Measurements from ENCODE around the gene SMIM36.
"Not testable (repeated sequence)": the region's sequence is repeated elsewhere in the genome, so short reads cannot be mapped to it uniquely, and the experiment has no call there.

Gene SMIM36

DNA sequence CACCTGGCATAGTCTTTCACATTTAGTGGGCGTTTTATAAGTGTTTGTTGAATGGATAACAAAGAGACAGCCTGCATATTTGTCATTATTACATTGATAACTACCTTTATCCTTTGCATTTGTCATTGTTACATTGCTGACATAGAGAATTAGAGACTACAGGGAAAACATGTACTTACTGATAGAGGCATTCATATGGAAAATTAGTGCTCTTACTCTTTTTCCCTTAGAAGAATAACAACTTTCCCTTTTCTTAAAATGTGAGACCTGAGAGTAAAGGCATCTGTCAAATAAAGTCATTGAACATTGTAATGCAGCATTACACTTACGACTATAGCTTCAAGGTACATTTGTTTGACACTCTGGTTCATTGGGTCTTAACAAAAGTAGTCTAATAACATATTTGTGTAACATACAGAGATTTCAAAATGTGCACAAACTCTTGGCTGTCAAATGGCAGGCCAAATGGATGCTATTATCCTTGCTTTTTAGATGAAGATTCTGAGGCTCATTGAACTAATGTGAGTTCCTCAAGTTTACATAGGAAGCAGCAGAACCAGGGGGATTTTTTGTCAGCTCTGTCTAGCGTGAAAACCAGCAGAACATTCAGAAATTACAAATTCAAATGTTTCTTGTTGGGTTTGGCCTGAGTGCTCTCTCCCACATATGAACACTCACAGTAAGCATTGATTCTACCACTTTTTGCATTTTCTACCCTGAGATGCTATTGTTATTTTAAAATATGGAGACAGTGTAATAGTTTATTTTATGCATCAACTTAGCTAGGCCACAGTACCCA lies 28.5 kb downstream of the SMIM36 start:
- no peak overlapping the region for H3K4me3 ChIP-seq (ENCODE audit: low read depth, low read length)
- TF ChIP-seq CTCF (IDR thresholded peaks at IDR 0.05; ENCODE audit: low read depth, low read length): no peak

GRCh38 chr17:55480631-55481315 lies 30.5 kb downstream of the SMIM36 start:
- no peak for TF ChIP-seq CTCF (IDR thresholded peaks at IDR 0.05; ENCODE audit: low read depth, low read length)

GRCh38 chr17:55479903-55480302 lies 31.3 kb downstream of the SMIM36 start:
- no peak overlapping the region for H3K4me3 ChIP-seq (ENCODE audit: low read depth, low read length)
- TF ChIP-seq CTCF (IDR thresholded peaks at IDR 0.05; ENCODE audit: low read depth, low read length): no peak

More at GRCh38 chr17:55480631-55481315, 30.5 kb downstream of the SMIM36 start:
- no peak overlapping the region for H3K4me3 ChIP-seq (ENCODE audit: low read depth, low read length)

GRCh38 chr17:55478971-55479370 lies 32.3 kb downstream of the SMIM36 start:
- H3K4me3 ChIP-seq (ENCODE audit: low read depth, low read length): no peak overlapping the region
- no peak for TF ChIP-seq CTCF (IDR thresholded peaks at IDR 0.05; ENCODE audit: low read depth, low read length)

DNA sequence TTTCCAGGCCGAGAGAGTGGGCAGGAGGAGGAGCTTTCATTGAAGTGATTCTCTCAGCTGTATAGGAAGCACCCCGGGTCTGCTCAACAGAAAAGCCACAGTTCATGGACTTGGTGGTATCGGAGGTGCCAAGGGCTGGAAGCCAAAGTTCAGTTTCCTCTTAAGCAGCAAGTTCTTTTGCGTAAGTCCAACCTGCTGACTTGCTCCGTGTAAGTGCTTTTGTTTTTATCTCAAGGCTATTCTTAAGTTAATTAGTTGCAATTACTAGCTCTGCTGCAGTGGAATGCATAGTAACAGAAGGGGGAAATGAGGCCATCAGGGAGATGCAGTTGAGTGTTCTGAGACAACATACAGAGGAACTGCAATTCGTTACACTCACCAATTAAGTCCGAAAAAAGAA lies 44.6 kb downstream of the SMIM36 start:
- no peak for TF ChIP-seq CTCF (IDR thresholded peaks at IDR 0.05; ENCODE audit: low read depth, low read length)
- no peak overlapping the region for H3K4me3 ChIP-seq (ENCODE audit: low read depth, low read length)

GRCh38 chr17:55465771-55466170 lies 45.5 kb downstream of the SMIM36 start:
- not testable (repeated sequence) for H3K4me3 ChIP-seq (ENCODE audit: low read depth, low read length)

DNA sequence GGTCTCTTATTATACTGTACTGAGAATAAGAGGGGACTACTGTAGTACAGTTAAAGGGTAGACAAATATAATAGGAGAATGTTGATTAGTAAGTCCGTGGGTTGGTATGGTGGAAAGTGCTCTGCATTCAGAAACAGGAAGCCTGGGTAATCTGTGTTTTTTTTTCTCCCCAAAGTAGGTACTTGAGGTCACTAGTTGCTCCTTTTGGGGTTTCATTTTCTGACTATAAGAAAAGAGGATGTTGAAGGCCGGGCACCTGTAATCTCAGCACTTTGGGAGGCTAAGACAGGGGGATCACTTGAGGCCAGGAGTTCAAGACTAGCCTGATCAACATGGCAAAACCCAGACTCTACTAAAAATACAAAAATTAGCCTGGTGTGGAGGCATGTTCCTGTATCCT lies 47.7 kb downstream of the SMIM36 start:
- TF ChIP-seq CTCF (IDR thresholded peaks at IDR 0.05; ENCODE audit: low read depth, low read length): no peak
- no peak overlapping the region for H3K4me3 ChIP-seq (ENCODE audit: low read depth, low read length)
